ENCODE data around the gene HBS1L.
"Not testable (repeated sequence)": the region's sequence is repeated elsewhere in the genome, so short reads cannot be mapped to it uniquely, and the experiment has no call there.

HBS1L gene

DNA sequence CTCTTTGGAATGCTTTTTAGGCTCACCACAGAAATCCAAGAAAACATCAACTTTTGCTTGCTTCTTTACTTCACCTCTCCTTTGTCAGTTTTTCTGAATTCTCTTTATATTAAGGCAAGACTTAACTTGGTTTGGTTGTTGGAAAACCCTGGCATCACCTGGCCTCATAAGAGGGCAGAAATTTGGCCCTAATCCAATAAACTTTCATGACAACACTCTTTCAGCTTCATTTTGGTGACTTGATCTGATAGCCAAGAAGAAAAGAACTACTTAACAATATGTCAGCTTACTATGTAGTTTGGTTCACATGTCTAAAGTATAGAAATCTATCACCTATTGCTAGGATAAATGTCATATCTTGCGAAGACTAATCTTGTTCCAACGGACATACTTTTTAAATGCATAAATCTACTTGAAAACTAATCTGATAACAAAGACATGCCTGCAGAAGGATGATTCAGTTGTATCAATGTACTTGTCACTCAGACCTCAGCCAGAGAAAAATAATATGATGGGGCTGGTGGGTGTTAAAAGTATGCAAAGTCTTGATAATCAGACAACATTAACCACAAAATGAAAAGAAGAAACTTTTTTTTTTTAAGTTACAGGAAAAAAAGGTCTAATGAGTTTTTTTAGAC is 19.3 kb upstream of the HBS1L start:
- no peak for DNase-seq

DNA sequence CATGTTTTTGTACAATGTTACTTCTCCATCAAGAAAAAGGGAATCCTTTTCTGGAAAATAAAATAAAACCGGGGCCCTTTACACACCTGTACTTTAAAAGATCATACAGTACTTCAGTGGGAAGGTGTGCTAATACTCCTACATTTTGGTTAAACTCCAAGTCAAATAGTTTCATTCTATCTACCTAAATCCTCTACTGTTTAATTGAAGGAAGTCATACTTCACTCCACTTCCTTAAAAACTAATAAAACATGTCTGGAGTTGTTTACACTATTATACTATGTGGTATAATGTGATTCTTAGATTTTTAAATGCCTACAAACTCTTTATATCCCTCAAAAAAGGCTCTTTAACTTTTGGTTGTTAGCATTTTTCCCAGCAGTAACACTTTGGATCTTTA is 18.6 kb upstream of the HBS1L start:
- DNase-seq = no peak

DNA sequence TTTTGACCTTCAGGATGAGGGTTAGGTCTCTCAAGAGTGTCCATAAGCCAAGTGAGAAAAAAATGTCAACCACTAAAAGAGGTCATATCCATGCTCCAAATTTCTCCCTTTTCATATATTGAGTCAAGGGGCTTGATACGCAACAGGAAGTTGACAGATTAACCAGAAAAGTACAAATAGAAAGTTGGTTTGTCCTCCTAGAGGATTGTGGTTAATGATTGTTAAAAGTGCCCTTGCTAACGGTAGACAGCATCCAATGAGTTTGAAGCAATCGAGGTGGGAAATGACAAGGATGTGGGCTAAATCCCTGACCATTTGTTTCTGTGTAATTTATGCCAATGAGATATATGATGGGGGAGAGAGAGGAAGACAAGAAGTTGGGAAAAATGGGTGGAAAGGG is 18.1 kb upstream of the HBS1L start:
- DNase-seq = no peak

DNA sequence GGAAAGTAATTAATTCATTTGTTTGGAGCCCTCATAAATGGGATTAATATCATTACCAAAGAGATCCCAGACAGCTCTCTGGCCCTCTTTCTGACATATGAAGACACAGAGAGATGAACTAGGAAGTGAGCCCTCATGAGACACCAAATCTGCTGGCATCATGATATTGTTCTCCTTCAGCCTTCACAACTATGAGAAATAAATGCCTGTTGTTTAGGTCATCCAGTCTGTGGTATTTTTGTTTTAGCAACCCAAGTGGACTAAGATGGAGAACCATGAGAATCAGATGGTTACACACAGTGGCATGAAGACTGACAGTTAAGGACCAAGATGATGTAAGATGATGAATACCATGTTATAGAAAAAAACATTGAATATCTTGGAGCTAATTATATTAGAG is 16.9 kb upstream of the HBS1L start:
- DNase-seq = no peak

DNA sequence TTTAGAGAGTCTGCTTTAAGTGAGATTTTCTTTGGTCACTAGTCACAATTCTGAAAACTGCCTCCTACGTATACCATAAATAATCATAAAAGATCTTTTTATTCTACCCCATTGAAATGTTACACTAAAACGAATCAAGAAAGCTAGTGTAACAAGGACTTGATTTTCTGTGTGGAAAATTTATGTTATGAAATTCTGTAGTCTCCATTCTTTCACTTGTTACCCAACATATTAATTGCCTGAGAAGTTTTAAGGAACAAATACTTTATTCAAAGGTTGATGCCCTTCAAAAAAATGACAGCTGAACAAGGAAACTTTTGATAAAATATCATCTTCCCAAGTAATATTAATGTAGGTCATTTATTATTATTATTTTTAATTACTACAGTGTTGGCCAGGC is 13.3 kb upstream of the HBS1L start:
- no peak for DNase-seq

DNA sequence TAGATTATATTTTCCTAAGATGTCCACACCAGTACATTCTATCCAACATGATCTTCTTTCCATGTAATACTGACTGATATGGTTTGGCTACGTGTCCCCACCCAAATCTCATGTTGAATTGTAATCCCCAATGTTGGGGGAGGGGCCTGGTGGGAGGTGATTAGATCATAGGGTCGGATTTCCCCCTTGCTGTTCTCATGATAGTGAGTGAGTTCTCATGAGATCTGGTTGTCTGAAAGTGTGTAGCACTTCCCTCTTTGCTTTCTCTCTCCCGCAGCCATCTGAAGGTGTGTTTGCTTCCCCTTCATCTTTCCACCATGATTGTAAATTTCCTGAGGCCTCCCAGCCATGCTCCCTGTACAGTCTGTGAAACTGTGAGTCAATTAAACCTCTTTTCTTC is 12.2 kb upstream of the HBS1L start:
- DNase-seq = no peak

DNA sequence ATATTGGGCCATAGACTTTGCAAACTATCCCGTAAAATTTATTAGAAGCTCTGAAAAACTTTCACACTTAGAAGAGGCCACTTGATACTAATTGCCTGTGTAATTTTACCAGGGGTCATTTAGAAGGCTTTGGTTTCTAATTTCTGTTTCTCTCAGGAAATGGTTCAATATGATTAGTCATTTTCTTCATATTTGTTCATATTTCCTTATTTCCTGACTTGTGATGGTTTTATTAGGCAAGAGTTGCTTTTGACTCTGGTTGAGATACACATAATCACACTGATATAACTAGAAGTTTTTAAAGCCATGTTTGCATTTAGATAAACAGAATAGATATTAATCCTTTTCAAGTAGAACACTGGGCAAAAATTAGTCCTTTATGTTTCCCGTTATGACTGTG is 11.8 kb upstream of the HBS1L start:
- DNase-seq = no peak

DNA sequence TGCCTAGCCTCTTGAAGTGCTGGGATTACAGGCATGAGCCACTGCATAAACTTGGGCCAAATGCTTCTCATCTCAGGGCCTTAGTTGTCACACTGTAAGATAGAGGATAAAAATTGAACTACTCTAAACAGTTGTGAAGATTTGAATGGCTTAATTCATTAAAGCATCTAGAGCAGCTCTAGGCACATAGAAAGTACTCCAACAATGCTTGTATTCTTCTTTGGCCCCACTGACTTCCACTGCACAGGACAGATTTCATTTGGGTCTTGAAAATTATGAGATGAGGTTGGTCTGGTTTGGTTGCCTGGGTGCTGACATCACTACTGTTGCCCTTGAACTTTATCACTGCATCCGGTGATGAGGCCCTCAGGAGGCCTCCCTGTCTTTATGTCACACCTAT is 10.0 kb upstream of the HBS1L start:
- no peak for DNase-seq

DNA sequence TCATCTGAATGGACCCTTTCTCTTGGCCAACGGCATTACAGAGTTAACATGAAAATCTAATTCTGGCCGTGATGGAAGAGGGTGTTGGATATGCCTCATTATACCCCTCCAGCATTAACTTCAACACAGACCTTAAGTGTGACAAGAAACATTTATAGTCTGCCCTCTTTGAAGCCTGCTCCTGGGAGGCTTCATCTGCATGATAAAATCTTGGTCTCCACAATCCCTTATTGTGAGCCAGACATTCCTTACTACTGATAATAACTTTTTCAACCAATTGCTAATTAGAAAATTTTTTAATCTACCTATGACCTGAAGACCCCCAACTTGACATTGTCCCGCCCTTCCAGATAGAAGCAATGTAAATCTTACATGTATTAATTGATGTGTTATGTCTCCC is 9.3 kb upstream of the HBS1L start:
- DNase-seq = no peak

DNA sequence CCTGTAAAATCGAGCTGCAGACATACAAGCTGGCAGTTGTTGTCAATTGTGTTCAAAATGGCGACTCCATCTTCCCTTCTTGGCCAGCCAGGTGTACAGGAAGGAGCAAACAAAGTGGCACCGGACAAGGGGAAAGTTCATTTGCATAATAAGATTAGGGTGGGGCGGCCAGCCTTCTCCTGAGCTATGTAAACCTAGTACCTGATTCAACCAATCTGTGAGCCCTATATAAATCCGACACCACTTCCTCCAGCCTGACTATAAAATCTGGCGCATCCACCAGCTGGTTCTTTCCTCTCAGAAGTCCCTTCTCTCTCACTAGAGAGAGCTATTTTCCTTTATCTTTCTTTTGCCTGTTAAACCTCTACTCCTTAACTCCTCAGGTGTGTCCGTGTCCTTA is 8.1 kb upstream of the HBS1L start:
- DNase-seq = peak; percentile 87

DNA sequence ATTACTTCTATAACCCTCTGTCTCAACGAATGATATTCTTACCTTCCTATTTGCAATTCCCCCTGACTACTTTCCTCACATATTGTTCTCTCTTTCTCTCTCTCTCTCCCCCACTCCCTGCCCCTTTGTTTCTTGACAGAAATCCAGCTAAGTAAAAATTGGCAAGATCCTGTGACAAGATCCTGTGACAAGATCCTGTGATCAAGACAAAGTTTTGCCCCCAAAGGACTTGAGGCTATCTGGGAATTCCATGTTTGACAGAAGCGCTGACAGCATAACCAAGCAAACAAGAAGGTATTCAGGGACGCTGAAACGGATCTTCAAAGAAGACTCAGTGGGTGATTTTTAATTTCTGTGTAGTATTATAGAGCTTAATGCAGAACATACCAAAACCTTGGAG is 5.5 kb upstream of the HBS1L start:
- DNase-seq = no peak

DNA sequence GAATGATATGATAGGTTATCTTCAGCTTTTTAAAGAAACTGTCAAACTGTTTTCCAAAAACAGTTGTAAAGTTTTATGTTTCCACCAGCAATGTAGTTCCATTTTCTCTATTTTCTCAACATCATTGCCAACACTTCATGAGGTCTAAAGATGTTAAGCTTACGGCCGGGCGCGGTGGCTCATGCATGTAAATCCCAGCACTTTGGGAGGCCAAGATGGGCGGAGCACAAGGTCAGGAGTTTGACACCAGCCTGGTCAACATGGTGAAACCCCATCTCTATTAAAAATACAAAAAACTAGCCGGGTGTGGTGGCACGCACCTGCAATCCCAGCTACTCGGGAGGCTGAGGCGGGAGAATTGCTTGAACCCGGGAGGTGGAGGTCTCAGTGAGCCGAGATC is 3.7 kb upstream of the HBS1L start:
- not testable (repeated sequence) for DNase-seq

DNA sequence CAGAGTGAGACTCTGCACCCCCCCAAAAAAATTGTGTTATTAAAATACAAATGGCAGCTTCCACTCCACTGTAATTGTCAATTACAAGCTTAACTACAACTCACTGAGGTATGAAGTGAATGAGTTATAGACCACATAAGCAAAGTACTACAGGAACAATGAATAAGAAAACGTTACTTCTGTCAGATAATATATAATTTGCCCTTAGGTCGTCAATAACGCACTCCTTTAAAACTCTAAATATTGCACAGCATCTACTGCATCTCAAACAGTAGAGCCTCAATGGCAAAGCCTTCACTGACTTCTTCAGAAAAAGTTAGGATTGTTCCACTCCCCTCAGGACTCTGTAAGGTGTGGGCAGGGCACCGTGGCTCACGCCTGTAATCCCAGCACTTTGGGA is 2.0 kb upstream of the HBS1L start:
- no peak for DNase-seq

DNA sequence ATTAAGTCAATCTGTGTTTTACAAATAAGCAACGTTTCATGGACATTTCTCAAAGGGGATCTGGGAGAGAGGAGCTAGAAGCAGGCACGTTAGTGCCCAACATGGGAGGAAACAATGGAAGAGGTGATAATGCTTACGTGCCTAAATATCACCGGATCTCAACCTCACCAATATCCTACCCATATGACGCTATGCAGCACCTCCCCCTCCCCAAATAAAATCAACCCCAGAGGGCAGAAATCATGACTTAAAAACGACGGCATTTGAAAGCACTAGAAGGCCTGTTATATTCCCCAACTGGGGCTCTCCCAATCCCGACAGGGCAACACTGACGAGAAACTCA is 425 bp downstream of the HBS1L start:
- DNase-seq = no peak

DNA sequence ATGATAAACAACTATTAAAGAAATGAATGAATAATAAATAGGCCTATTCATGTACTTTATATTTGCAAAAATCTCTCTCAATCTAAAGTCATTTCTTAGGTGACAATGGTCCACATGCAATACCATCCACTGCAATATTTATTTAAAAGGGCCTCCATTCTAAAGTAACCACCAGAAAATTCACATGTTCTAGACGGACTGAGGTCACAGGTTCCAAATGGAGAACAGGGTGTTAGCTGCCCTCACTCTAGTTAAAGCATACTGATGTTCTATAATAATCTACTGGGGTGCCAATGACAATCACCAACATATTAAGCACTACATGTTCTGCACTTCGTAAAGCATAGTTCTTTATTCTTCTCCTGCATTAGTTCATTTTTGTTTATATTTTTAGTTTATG is 1.2 kb downstream of the HBS1L start:
- DNase-seq = no peak

DNA sequence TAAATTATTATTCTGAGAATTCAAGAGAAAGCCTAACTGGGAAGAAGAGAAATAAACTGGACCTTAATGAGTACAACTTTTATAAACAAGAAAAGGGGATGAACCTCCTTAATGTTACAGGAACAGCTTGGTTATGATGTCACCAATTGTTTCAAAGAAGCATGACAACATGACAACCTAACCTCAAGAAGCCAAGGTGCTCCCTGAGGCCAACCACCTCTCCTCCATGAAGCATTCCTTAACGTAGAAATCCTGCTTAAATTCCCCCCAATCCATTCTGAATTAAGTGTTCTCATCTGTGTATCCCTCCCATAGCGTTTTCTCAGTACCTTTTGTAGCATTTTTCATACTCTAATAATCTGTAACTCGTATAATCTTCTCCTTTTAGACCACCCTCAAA is 1.7 kb downstream of the HBS1L start:
- no peak for DNase-seq

DNA sequence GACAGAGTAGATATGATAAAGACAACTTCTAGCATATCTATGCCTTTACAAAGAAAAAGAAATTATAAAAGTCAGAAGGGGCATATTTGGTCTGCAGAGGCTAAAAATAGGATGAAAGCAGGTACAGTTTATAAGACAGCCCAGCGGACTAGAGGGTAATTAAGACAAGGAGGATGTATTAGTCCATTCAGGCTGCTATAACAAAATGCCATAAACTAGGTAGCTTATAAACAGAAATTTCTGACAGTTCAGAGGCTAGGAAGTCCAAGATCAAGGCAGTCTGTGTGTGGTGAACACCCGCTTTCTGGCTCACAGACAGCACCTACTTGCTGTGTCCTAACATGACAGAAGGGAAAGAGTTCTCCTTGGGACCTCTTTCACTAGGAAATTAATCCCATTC is 5.7 kb downstream of the HBS1L start:
- no peak for DNase-seq

DNA sequence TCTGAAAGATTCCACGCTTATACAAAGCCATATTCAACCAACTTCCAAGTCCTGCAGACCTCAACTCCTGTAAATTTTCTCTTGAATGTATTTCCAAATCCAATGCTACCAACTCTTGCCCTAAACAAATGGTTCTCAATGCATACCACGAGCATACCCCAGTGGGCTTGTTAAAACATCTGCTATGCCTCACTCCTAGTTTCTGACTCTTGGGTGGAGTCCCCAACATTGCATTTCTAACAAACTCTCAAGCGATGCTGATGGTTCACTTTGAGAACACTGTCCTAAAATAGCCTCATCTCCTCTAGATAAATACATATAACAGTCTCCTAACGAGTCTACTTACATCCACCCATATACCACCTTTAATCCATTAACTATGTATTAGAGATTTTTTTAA is 7.3 kb downstream of the HBS1L start:
- DNase-seq = no peak

DNA sequence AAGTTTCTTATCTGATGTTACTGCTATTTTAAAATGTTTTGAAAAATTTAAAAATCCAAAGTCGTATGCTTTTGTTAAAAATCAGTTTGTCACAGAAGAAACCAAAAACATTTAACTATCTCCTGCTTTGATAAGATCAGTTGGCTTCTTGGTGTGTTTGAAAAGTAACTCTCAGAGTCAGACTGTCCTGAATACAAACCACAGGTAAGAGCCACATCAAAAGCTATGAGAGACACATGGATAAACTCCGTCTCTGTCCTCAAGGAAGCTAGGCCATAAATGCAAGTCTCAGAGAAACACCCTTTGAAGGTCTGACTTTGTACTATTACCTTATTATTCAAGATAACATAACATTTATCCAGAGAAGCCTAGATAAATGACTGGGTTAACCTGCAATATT is 7.7 kb downstream of the HBS1L start:
- DNase-seq = no peak

DNA sequence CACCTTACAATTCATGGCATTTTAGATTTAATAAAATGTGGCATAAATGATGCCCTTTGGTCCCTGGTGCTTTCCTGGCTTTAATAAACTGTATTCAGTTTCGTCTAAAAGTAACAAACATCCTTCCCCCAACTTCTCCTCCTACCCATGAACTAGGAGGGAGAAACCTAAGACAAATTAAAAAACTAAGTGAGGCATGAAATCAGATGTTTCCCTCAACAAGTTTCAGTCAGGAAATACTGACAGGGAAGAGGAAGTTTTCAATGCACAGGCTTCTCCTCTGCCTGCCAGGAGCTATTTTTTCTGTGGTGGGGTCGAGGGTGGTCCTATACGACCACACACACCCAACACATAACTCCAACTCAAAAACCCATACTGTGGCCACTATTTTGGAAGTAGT is 10.0 kb downstream of the HBS1L start:
- no peak for DNase-seq

DNA sequence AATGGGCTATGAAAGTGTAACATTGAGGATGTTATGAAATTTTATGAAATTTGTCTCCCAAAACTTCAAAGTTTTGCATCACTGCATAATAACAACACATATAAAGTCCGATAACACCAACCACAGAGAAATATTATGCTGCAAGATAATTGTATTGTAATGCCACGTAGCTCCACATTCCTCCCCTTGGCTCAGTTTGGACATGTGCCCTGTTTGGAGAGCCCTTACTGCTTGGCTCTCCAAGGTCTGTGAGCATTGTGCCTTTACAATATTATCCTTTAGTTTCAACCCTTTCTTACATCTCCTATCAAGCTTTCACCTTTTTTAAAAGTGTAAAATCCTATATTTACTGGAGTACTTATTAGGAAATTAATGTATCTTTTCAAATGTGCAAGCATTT is 10.8 kb downstream of the HBS1L start:
- no peak for DNase-seq

DNA sequence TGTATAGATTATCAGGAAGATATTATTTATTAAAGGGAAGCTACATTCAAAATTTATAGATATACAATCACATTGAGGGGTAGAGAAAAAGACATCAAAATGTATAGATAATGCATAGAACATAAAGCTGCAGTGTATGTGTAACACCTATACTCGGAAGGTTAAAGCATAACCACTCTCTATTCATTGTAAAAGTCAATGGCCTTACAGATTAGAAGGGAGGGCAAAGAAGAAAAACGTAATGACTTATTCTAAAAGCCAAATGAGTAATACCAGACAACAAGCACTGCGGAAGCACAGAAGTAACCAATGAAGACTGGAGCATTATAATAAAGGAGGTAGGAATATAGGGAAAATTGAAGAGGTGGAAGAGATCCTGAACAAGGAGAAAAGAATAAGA is 11.3 kb downstream of the HBS1L start:
- no peak for DNase-seq

DNA sequence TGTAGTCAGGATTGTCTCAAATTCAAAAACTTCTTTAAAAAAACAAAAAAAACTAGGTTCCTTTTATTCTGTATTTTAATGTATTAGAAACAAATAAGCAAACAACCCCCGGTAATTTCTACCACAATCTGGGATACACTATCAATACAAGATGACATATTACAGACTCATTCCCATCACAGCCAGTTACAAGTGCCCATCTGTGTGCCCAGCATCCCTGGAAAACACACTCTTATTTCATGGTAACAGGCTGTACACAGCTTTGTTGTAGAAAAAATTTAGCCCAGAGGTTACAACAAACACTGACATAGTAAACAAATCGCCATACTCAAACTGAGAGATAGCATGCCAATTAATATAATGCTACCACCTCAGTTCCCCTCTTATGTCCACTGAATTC is 16.3 kb downstream of the HBS1L start:
- DNase-seq = no peak

DNA sequence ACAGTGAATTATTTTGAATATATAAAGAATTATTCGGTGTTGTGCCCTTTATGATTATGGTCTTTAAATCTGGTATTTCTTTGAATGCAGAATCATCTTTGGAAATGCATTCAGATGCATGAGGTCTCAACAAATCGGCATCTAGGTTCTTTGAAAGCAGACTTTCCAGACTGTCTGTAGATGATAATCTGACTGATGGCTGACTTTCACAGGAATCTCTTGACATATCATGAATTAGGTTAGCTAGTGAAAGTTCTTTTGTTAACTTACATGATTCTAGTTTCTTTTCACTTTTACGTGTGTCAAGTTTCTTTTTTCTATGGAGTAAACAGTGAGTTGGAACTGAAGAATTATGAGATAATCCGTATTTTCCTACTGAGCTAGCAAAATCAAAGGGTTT is 17.1 kb downstream of the HBS1L start:
- no peak for DNase-seq

DNA sequence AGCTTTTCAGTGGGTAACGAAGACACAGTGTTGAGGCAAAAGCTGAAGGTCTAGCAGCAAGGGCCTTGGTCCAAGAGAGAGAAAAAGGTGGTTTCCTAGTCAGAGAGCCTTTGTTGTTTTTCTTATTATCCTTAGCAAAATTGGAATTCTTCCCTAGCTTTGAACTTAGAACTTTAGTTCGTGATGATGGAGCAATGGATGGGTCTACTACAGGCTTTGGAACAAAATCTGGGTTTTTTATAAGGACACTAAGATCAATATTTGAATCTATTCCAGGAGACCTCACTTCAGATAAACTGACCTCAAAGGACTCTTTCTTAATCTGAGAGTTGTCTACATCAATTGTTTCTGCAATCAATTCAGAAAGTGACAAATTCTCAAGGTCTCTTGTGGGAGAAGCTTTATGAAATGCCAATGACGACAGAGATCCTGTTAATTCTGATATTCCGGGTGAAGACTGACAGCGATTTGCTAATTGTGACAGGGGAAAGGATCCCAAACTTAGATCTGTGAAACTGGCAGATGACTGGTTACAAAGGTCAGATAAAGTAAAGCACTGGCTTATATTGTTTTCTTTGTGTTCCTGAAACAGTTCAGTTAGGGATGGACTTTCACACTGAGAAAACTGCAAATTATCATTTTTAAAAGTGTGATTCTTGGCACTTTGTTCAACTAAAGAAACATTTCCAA is 17.7 kb downstream of the HBS1L start:
- no peak for DNase-seq

DNA sequence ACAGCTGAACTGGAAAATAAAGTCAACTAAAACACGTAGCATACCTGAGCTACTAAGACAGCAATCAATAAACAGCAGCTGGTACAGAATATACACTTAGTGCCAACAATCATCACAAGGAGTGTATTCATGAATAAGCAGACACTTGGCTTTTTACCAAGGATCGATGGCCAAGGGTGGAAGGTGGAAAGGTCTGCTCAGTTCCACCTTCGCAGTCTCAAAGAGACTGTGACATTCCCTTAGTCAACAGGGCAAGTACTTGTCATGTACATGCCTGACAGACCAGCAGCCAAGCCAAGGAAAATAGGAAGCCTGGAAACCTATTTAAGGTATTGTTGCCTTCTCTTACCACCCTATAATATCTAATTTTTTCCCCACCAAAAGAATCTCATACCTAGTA is 21.4 kb downstream of the HBS1L start:
- no peak for DNase-seq
